Measurements from ENCODE around the gene INHBB.
"Not testable (repeated sequence)": the region's sequence is repeated elsewhere in the genome, so short reads cannot be mapped to it uniquely, and the experiment has no call there.

Gene INHBB

GRCh38 chr2:120346026-120346666 lies at the start of gene INHBB:
TSS of gene INHBB (plus strand) at chr2:120346136. CDS start at chr2:120346189, 53 bp downstream.
- no peak for DNase-seq (ENCODE audit: low read depth)

GRCh38 chr2:120298173-120298835 lies 47.6 kb upstream of the INHBB start:
- DNase-seq (ENCODE audit: low read depth), result no peak

- no peak for DNase-seq (ENCODE audit: low read depth)
These were observed 46.9 kb upstream of the INHBB start for GRCh38 chr2:120299004-120299403.

- DNase-seq (ENCODE audit: low read depth), result no peak
These were observed 46.4 kb upstream of the INHBB start for GRCh38 chr2:120299561-120299960.

GRCh38 chr2:120300385-120300784 lies 45.6 kb upstream of the INHBB start:
- no peak for DNase-seq (ENCODE audit: low read depth)

GRCh38 chr2:120301284-120301683 lies 44.7 kb upstream of the INHBB start:
- no peak for DNase-seq (ENCODE audit: low read depth)

- DNase-seq (ENCODE audit: low read depth), result no peak
These were observed 43.6 kb upstream of the INHBB start for GRCh38 chr2:120302301-120302700.

- DNase-seq (ENCODE audit: low read depth), result no peak
These were observed 42.8 kb upstream of the INHBB start for GRCh38 chr2:120303177-120303576.

GRCh38 chr2:120305296-120305695 lies 40.6 kb upstream of the INHBB start:
- peak; percentile 14 for DNase-seq (ENCODE audit: low read depth)

GRCh38 chr2:120305937-120306490 lies 39.9 kb upstream of the INHBB start:
- DNase-seq (ENCODE audit: low read depth), result no peak

GRCh38 chr2:120307482-120307881 lies 38.5 kb upstream of the INHBB start:
- no peak for DNase-seq (ENCODE audit: low read depth)

GRCh38 chr2:120308038-120308910 lies 37.7 kb upstream of the INHBB start:
- DNase-seq (ENCODE audit: low read depth), result no peak

- DNase-seq (ENCODE audit: low read depth), result no peak
These were observed 35.8 kb upstream of the INHBB start for GRCh38 chr2:120310136-120310535.

GRCh38 chr2:120310841-120311240 lies 35.1 kb upstream of the INHBB start:
- not testable (repeated sequence) for DNase-seq (ENCODE audit: low read depth)

GRCh38 chr2:120312076-120312475 lies 33.9 kb upstream of the INHBB start:
- no peak for DNase-seq (ENCODE audit: low read depth)

- DNase-seq (ENCODE audit: low read depth), result peak; percentile 74
These were observed 32.9 kb upstream of the INHBB start for GRCh38 chr2:120312860-120313694.

GRCh38 chr2:120313695-120314615 lies 32.0 kb upstream of the INHBB start:
- no peak for DNase-seq (ENCODE audit: low read depth)

- no peak for DNase-seq (ENCODE audit: low read depth)
These were observed 31.1 kb upstream of the INHBB start for GRCh38 chr2:120314690-120315366.

GRCh38 chr2:120315367-120316033 lies 30.4 kb upstream of the INHBB start:
- no peak for DNase-seq (ENCODE audit: low read depth)
